HG03439 (cell line): ENCODE measurements around the gene RUVBL1.

ENCODE experiments used
- ATAC-seq: cut with Tn5 transposase; IDR thresholded peaks from one replicate; pipeline ENCODE4 v1.9.1; 2021; ENCODE audit warnings: mild to moderate bottlenecking, moderate library complexity; ENCODE audit not compliant: unreplicated experiment

RUVBL1 gene

DNA sequence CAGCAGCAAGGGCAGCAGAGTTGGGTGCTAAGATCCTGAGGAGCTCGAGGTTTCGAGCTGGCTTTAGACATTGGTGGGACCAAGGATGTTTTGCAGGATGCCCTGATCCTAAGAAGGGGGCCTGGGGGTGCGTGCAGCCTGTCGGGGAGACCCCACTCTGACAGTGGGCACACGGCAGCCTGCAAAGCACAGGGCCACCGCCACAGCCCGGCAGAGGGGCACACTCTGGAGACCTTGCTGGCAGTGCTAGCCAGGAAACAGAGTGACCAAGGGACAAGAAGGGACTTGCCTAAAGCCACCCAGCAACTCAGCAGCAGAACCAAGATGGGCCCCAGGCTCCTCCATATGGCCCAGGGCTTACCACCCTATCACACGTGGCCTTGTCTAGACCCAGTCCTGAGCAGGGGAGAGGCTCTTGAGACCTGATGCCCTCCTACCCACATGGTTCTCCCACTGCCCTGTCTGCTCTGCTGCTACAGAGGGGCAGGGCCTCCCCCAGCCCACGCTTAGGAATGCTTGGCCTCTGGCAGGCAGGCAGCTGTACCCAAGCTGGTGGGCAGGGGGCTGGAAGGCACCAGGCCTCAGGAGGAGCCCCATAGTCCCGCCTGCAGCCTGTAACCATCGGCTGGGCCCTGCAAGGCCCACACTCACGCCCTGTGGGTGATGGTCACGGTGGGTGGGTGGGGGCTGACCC is 52.6 kb downstream of the RUVBL1 start:
- no peak for ATAC-seq

DNA sequence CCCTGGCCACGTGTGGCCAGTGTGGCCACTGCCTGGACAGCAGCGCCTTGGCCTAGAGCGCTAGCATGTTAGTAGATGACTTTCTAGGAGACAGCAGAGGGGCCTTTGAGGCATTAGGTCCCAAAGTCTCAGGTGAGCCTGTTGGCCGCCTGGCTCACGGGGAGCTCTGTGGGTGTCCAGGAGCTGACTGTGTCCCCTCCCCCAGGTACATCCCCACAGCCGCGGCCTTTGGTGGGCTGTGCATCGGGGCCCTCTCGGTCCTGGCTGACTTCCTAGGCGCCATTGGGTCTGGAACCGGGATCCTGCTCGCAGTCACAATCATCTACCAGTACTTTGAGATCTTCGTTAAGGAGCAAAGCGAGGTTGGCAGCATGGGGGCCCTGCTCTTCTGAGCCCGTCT is 54.3 kb downstream of the RUVBL1 start:
- ATAC-seq = no peak

DNA sequence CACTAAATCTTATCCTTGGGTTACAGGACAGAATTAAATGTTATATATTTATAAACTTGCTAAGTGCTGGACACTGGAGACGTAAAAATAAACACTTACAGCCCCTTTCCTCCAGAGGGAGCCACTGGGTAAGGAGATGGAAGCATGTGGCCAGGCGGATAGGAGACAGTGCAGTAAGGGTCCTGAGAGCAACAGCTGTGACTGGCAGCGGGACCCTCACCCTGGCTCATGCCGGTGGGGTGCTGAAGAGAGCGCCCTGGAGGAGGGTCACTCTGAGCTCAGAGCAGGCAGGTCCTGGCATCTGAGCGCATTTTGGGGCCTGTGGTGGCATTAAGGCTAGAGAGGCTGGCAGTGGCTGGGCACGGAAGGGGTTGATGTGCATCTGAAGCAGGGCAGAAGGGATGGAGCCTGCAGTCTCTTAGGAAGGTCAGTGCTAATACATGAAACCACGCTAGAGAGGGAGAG is 55.4 kb downstream of the RUVBL1 start:
- no peak for ATAC-seq

DNA sequence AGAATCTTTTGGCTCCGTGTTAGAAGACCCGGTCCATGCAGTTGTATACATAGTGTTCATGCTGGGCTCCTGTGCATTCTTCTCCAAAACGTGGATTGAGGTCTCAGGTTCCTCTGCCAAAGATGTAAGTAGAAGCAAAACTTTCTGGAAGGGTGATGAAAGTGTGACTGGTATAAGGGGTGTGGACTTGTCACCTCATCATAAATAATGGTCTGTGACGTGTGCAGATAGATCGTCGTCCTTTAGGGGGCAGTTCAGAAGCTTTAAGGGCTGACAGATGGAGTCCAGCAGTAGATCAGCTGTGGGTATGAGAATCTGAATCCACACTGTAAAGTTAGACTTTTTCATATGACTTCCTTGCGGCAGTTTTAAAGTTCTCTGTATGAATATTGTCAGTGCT is 56.1 kb downstream of the RUVBL1 start:
- ATAC-seq = no peak

DNA sequence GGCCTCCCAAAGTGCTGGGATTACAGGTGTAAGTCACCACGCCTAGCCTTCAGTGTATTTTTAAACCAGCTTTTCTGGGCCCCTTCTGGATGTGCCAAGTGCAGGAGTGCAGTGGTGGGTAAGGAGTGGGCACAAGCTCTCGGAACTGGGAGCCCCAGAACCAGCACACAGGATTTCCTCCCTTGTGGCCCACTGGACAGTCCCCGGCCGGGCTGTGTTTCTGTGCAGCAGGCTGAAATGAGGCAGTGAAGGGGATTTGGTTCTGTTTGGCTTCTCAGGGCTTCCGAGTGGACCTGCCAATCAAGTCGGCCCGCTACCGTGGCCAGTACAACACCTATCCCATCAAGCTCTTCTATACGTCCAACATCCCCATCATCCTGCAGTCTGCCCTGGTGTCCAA is 56.9 kb downstream of the RUVBL1 start:
- ATAC-seq = no peak

DNA sequence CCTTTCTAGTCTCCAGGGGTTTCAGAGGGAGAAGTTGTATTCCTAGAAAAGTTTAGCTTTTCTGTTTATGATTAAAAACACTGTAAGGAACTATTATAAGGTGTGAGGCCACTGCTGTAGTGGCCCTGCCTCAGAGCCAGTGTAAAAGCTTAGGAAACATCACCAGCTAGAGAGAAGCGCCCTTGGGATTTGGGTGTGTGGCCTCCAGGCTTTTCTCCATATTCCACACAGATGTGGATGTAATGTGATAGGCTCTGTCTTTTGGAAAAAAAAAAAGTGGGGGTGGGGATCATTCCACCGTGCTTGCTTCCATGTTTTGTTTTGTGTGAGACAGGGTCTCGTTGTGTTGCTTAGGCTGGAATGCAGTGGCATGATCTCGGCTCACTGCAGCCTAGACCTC is 57.5 kb downstream of the RUVBL1 start:
- no peak for ATAC-seq

DNA sequence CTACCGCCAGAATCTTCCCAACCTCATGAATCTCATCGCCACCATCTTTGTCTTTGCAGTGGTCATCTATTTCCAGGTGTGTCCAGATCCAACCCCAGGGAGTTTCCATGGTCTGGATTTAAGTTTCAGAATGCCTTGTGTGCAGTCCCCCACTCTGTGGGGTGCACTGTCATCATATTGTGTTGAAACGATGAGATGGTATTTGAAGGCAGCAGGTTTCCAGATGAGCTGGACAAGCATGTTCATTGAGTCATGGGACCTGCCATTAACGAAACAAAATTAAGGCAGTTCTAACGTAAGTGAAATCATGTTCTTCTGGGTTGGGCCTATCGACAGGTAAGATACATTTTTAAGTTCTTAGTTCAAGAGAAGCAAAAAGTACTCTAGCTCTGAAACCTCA is 58.6 kb downstream of the RUVBL1 start:
- no peak for ATAC-seq

DNA sequence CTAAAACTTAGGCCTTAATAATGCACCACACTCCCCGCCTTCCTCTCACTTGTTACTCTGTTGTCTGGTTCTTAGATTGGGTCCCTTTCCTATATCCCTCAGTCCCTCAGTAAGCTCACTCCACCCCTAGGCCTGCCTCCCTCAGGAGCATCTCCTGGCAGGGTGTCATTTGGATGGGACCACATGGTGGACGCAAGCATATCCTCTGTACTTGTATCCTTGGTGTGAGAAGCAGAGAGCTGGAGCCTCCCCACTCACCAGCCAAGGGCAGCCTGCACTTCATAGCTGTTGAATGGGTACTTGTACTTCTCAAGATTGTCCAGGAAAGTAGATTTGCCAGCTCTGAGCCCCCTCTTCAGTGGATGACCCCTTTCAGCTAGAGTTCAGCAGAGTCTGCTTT is 59.7 kb downstream of the RUVBL1 start:
- no peak for ATAC-seq

DNA sequence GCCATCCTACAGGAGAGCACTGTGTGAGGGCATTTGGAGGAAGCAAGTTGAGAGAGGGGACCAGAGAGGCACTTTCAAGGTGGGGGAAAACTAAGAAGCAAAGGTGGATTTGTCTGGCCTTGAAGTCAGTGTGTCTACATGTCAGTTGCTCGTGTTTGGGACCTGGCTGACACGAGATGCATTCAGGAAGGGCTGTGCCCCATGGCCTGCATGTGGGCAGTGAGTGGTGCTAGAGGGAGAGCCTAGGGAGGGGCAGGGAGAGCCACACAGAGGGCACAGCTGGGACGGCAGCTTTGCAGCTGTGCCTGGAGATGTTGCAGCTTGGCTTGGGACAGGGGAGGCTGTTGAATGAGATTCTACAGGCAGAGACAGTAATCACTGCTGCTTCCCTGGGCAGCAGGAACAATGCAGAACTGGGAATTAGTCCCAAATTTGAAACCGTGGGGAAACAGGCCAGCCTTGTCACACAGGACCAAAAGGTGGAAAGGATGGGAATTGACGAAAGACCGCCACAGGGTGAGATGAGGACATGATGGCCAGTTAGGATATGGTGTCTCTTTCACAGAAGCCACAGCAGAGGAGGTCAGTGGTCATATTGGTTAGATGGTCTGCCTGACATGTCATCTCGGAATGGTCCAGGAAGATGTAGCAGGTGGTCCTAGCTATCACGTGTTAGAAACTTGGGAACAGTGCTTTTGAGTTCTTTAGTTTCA is 61.4 kb downstream of the RUVBL1 start:
- no peak for ATAC-seq

DNA sequence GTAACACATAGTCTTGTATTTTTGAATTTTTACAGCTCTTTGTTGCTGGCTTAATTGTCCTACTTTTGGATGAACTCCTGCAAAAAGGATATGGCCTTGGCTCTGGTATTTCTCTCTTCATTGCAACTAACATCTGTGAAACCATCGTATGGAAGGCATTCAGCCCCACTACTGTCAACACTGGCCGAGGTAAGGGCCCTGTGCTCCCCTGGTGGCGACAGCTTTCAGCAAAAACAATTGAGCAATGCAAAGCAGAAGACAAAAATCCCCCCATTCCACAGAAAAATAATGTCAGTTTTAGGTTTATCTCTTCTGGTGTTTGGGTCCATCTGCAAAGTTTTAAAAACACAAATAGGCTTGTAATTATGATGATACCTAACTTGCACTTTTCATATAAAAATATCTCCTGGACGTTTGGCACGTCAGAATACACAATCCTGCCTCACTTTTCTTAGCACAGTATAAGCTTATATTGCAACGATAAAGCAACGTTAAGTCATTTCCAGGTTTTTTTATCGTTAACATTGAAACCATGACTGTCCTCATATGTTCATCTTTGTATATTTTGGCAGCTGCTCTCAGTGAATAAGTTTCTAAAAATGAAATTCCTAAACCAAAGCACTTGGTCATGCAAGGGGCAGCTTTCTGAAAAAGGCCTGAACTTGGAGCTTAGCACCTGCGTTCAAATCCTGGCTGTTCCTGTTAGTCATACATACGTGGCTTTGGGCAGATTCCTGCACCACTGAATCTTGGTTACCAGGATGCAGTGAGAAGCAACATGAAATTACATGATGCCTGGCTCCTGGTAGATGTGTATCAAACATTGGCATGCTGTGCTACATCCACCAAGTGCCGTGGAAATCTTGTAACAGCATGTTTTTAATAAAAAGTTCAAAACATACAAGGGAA is 62.9 kb downstream of the RUVBL1 start:
- no peak for ATAC-seq

DNA sequence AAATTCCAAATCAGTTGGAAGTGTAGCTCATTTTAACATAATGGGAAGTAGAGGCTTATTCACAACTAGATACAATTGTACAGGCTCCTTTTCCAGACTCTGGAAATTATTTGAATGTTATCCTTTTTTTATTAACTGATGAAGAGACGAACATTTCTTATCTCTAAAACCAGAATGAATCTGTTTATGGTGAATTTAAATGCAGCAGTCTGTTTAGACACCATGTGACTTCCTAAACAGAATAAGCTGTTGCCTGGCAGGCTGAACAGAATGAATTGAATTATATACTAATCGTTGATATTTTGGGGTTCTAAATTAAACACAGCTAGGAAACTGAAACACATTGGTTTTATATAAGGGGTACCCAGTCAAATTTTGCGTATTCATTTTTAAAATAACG is 67.4 kb downstream of the RUVBL1 start:
- no peak for ATAC-seq

DNA sequence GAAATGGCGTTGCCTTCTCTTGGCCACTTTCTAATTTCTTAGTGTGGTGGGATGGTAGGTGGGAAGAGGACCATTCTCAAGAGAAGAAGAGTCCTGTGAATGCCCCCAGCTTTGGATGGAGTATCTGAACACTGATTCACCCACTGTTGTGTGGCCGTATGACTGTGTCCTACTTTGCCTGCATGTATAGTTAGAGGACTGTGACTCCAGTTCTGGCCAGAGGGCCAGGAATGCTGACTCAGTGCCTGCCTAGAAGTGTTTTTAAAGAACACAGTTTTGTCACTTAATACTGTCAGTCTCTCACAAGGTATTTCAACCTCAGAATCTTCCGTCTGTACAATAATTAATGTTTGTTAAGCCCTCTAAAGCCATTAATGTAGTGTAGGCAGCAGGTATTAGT is 69.2 kb downstream of the RUVBL1 start:
- no peak for ATAC-seq

DNA sequence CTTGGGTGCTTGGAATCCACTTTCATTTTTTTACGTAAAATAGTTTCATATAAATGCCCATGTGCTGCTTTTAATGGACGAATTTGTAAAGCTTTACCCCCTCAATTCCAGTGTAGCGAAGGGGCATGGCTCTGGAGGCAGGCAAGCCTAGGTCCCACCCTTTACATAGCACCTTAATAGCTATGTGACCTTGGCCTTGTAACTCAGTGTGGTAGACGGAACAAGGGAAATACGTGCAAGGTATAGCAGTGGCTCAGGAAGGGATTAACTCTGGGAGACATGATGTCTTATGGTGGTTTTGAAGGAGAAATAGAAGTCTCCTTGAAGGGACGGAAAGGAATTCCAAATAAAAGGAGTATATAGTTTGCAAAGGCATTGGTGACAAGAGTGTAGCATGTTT is 70.0 kb downstream of the RUVBL1 start:
- ATAC-seq = no peak

DNA sequence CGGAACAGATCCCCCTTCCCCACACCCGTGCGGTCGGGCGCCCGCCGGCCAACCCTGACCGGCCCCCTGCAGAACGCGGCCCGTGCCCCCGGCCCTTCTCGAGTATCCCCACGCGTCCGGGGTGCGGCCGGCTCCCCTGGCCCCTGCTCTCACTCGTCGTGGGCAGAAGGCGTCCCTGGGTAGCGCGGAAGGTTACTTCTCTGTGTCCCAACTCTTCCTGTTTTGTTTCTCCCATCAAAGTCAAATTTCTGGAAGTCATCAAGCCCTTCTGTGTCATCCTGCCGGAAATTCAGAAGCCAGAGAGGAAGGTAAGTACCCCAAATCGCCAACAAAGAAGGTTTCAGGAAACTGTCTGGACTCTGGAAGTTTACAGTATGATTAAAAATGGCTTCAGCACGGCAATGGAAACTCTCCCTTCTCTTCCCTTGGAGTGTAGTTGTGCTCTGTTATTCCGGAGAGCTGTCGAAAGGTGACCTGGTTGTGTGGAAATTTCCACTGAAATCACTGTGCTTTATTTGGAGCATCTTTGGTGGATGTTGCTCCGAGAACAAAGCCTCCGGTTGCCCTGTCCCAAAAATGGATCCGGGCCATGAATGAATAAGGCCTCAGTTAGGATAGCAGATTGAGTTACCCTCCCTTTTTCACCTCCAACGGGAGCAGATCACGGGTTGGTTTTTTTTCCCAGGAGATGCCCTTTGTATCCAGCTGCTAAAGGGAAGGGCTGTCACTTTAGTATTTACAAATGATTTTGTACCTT is 70.8 kb downstream of the RUVBL1 start:
- ATAC-seq = no peak

DNA sequence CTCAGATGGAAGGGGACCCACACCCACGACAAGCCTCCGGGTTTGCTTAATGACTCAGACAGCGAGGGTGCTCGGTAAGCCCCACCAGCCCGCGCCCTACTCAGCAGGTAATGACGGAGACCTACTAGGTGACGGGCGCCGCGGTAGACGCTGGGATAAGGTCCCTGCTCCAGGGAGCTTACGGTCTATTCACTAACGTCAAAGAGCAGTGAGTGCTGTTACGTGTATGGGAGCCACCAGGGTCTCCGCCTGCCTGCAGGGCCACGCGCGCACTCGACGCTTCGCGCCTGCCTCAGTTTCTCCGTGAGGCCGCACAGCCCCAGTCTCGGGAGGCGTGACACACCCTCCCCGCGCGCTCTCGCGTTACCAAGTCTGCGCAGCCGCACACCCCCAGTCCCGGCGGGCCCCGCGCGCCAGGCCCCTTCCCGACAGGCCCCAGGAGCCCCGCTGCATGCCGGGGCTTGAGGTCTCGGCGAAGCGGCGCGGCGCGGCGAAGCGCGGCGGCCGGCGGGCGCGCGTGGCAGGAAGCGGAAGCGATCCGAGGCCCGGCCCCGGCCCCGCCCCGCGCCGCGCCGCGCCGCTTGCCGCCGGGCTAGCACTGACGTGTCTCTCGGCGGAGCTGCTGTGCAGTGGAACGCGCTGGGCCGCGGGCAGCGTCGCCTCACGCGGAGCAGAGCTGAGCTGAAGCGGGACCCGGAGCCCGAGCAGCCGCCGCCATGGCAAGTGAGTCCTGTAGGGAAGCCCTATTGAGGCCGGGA is 71.6 kb downstream of the RUVBL1 start, which contains the start of gene SEC61A1:
SEC61A1 (plus strand) TSS at position 601 of the 758 bp plus-strand sequence; CDS start at position 717, 116 bp downstream.
- peak; percentile 89 for ATAC-seq

DNA sequence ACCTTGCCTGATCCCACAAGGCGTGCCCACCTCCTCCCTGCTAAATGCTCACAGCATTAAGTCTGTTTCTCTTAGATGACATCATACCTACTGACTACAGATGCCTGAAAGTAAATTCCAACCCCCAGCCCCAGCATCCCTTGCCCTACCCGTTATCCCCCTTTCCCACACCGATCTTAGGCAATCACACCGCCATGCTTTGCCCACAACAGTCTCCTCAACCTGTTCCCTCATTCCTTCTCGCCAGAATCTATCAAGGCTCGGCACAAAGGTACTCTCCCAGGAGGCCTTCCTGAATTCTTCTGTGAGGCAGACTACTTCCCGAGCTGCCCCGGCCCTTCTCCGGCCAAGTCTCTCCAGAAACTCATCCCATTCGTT is 72.2 kb downstream of the RUVBL1 start:
- no peak for ATAC-seq

DNA sequence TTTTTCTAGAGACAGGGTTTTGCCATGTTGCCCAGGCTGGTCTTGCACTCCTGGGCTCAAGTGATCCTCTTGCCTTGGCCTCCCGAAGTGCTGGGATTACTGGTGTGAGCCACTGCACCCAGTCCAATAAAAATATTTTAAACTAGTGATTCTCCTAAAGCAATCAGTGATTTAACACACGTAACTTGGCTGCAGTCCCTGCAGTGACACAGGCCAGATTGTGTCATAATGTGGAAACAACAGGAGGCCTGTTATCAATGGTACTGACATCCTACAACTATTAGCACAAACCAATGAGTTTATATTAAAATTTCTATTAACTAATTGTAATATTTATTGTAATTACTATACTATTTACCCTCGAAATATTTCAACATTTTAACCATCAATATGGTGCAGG is 73.0 kb downstream of the RUVBL1 start:
- no peak for ATAC-seq

DNA sequence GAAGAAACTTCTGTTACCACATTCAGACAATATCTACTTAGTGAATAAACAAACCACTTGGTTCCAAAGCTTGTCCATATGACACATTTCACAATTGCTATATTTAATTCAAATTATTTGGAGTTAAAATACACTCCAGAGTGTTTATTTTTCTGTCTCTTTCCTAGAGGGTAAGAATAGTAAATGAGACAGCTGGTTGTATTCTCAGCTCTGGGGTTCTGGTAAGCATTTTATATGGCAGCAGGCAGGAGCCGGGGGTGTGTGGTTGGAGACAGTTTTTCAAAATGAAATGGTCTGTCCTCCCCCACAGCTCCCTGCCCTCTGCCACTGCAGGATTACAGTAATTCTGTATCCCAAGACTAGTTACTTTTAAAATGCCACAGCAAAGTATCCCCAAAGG is 82.3 kb downstream of the RUVBL1 start:
- no peak for ATAC-seq

DNA sequence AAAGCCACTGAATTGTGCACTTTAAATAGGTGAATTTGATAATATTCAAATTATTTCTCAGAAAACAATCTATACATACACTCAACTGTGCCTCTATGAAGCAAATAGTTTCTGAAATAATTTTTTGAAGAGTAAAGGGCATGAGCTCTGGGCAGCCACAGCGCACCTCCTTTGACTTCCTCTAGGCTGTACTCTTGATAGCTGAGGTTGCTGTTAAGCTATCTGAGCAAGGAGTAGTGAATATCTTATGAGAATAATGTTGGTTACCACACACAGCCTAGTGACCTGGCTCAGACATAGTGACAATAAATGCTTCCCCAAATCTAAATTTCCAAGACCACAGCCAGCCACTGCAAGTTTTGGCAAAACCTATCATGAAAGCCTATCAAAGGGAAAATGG is 83.0 kb downstream of the RUVBL1 start:
- ATAC-seq = no peak

DNA sequence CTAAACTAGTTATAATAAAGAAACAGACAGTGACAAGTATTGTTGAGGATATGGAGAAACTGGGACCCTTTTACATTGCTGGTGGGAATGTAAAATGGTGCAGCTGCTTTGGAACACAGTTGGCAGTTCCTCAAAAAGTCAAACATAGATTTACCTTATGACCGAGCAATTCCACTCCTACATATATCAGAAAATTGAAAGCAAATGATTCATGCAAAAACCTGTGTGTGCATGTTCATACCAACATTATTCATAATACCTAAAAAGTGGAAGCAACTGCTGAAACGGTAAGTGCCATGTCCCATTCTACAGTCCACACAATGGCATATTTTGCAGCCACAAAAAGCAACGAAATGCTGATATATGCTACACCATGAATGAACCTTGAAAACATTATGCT is 83.6 kb downstream of the RUVBL1 start:
- no peak for ATAC-seq
